GM20000 (cell line): ENCODE measurements around the gene USP17L12.
"Not testable (repeated sequence)": the region's sequence is repeated elsewhere in the genome, so short reads cannot be mapped to it uniquely, and the experiment has no call there.

ENCODE experiments used
- DNase-seq: peaks from one replicate; pipeline ENCODE4 v3.0.0; 2012; ENCODE audit warnings: low spot score

The USP17L12 gene

GRCh38 chr4:9219852-9220251 is at the start of gene USP17L12:
Gene USP17L12, plus strand, starts transcription at chr4:9220152. Its CDS starts 0 bp downstream, at chr4:9220152.
- DNase-seq: not testable (repeated sequence)

GRCh38 chr4:9210357-9210756 is 9.6 kb upstream of the USP17L12 start, which contains the start of gene USP17L10:
Gene USP17L10, plus strand, starts transcription at chr4:9210657. Its CDS starts 0 bp downstream, at chr4:9210657.
- not testable (repeated sequence) for DNase-seq

- DNase-seq: not testable (repeated sequence)
Measured at GRCh38 chr4:9214701-9215100, 5.3 kb upstream of the USP17L12 start.

GRCh38 chr4:9215105-9215504 is 4.8 kb upstream of the USP17L12 start, which contains the start of gene USP17L11:
Gene USP17L11, plus strand, starts transcription at chr4:9215405. Its CDS starts 0 bp downstream, at chr4:9215405.
- DNase-seq: not testable (repeated sequence)

GRCh38 chr4:9224596-9224995 is 4.6 kb downstream of the USP17L12 start, which contains the start of gene USP17L13:
Gene USP17L13, plus strand, starts transcription at chr4:9224896. Its CDS starts 0 bp downstream, at chr4:9224896.
- DNase-seq: not testable (repeated sequence)

GRCh38 chr4:9230249-9230648 is 10.3 kb downstream of the USP17L12 start:
- DNase-seq: not testable (repeated sequence)

GRCh38 chr4:9234085-9234484 is 14.1 kb downstream of the USP17L12 start, which contains the start of gene USP17L15:
Gene USP17L15, plus strand, starts transcription at chr4:9234385. Its CDS starts 0 bp downstream, at chr4:9234385.
- not testable (repeated sequence) for DNase-seq

GRCh38 chr4:9238461-9238860 is 18.5 kb downstream of the USP17L12 start:
- not testable (repeated sequence) for DNase-seq

- not testable (repeated sequence) for DNase-seq
Measured at GRCh38 chr4:9243579-9243978, 23.6 kb downstream of the USP17L12 start, which contains the start of gene USP17L17. Gene USP17L17, plus strand, starts transcription at chr4:9243879. Its CDS starts 0 bp downstream, at chr4:9243879.

GRCh38 chr4:9247953-9248680 is 28.2 kb downstream of the USP17L12 start, which contains the start of gene USP17L18:
Gene USP17L18, plus strand, starts transcription at chr4:9248630. Its CDS starts 0 bp downstream, at chr4:9248630.
- DNase-seq: not testable (repeated sequence)

GRCh38 chr4:9253078-9253477 is 33.1 kb downstream of the USP17L12 start, which contains the start of gene USP17L19:
Gene USP17L19, plus strand, starts transcription at chr4:9253378. Its CDS starts 0 bp downstream, at chr4:9253378.
- not testable (repeated sequence) for DNase-seq

GRCh38 chr4:9257824-9258223 is 37.9 kb downstream of the USP17L12 start, which contains the start of gene USP17L20:
Gene USP17L20, plus strand, starts transcription at chr4:9258124. Its CDS starts 0 bp downstream, at chr4:9258124.
- not testable (repeated sequence) for DNase-seq

- DNase-seq: not testable (repeated sequence)
Measured at GRCh38 chr4:9262572-9262971, 42.6 kb downstream of the USP17L12 start, which contains the start of gene USP17L21. Gene USP17L21, plus strand, starts transcription at chr4:9262872. Its CDS starts 0 bp downstream, at chr4:9262872.

- not testable (repeated sequence) for DNase-seq
Measured at GRCh38 chr4:9267319-9267718, 47.4 kb downstream of the USP17L12 start, which contains the start of gene USP17L22. Gene USP17L22, plus strand, starts transcription at chr4:9267619. Its CDS starts 0 bp downstream, at chr4:9267619.
